Heart right ventricle (tissue), 16 donors: Measurements from ENCODE around the gene SLC34A1. TPM values are rescaled to one million over a fixed set of nuclear protein-coding genes. Genes with fewer than 3 reads are reported as not detected.

Experiments
- ATAC-seq, 8 donors: fragments of 200-7000 bp; cut with Tn5 transposase; one replicate each; pipeline ENCODE4 v1.9.1; 2020; ENCODE audit warnings: mild to moderate bottlenecking in 8 of 8, moderate library complexity in 8 of 8, moderate number of reproducible peaks in 1 of 8
- DNase-seq, 2 donors: peaks; one replicate each; pipeline ENCODE4 v3.0.0-alpha.2; 2020
- H3K27ac ChIP-seq, 10 donors: fragments of 200-600 bp; sonication (generic) in 2 of 10; one replicate each; pipeline versions ENCODE4 v1.5.0 to v1.8.0; 2020 to 2022; ENCODE audit warnings: mild to moderate bottlenecking in 3 of 10
- H3K27me3 ChIP-seq, 7 donors: fragments of 200-600 bp; one replicate each; pipeline ENCODE4 v1.8.0; 2021 to 2022; ENCODE audit warnings: mild to moderate bottlenecking in 2 of 7
- H3K36me3 ChIP-seq, 9 donors: fragments of 200-600 bp; sonication (generic) in 1 of 9; one replicate each; pipeline versions ENCODE4 v1.5.0 to v1.8.0; 2020 to 2022; ENCODE audit warnings: mild to moderate bottlenecking in 2 of 9
- H3K4me1 ChIP-seq, 9 donors: fragments of 200-600 bp; sonication (generic) in 1 of 9; one replicate each; pipeline versions ENCODE4 v1.5.0 to v1.8.0; 2020 to 2022; ENCODE audit warnings: mild to moderate bottlenecking in 4 of 9
- H3K4me3 ChIP-seq, 10 donors: fragments of 200-600 bp; sonication (generic) in 2 of 10; one replicate each; pipeline versions ENCODE4 v1.5.0 to v1.8.0; 2020 to 2022; ENCODE audit warnings: mild to moderate bottlenecking in 7 of 10, moderate library complexity in 2 of 10
- H3K9me3 ChIP-seq, 11 donors: fragments of 200-600 bp in 10 of 11; sonication (generic) in 2 of 11; one replicate each; pipeline versions ENCODE4 v1.5.0 to v1.8.0; 2013 to 2022; ENCODE audit warnings: mild to moderate bottlenecking in 2 of 11, control low read depth in 1 of 11, moderate library complexity in 1 of 11
- CTCF ChIP-seq, 9 donors: fragments of 200-600 bp; sonication (generic) in 2 of 9; IDR thresholded peaks; one replicate each; pipeline versions ENCODE4 v1.5.0 to v1.8.0; 2021 to 2022; ENCODE audit warnings: antibody characterized with exemption in 9 of 9, mild to moderate bottlenecking in 5 of 9, moderate library complexity in 1 of 9
- WGBS, 2 donors: extraction: QIAGEN DNeasy Blood & Tissue Kit; methylation state at CpG; one replicate each; pipeline ENCODE4 v1.1.7; 2013; ENCODE audit warnings: inconsistent platforms in 1 of 2; 5-methylcytosine and 5-hydroxymethylcytosine counted together
- intact Hi-C, 10 donors: fragments of 100-400 bp; cut with DNase I; formaldehyde crosslinking; loops; one replicate each; pipeline versions ENCODE4 v1.11.1 to v1.14.2; 2022
- polyA plus RNA-seq, 2 donors: library from polyadenylated mRNA; stranded (reverse); fragments of 200-250 nt; gene quantifications; one replicate each; pipeline ENCODE4 v1.2.3, GENCODE V29; 2013
- total RNA-seq, 10 donors: library from RNA; stranded (reverse); fragmentation: NEBNext Ultra II Directional in 3 of 10; extraction: Animal tissue kit (Norgen Biotek cat#: 25700) in 3 of 10; gene quantifications; one replicate each; pipeline versions ENCODE4 v1.2.1 to v1.2.4, GENCODE V29; 2021 to 2023
- donor health status: Arrhythmogenic right ventricular cardiomyopathy.
- donor health status: ischemic (EF 13 %, LVEDD 7.1; RV severe dilation, severe dysfunction).
- donor health status: healthy with polysubstance abuse.
- donor health status: DM: no; HTN: yes; CAD: no.
- donor health status: DM: no; HTN: no; CAD: no.
- donor health status: ischemic (EF 25% LVEDD 6.9; RV normal size, moderate dysfunction).
- donor health status: ischemic (EF 25% LVEDD 5.7; RV mildly dilated, moderate dysfunction).
- donor health status: healthy.
- donor health status: DM: yes; HTN: yes; CAD: no.
- donor health status: Ischemic cardiomyopathy.
- donor health status: ischemic (EF 35%, LVEDD 5.7; RV mildly dilated, moderate dysfunction).
- donor health status: nonischemic (EF 11% LVEDD 7.7; RV severe dilation, severe dysfunction).
- donor health status: DM: yes; HTN: yes; CAD: no.
- donor health status: PGD.
- donor health status: ischemic (EF 29% LVEDD 5.4; RV normal size, mild dysfunction).
- donor health status: nonischemic (EF 23%, LVEDD 6.1; RV moderate dilation, normal function).

SLC34A1 gene
- total and polyA plus RNA-seq, 12 donors: 0.12 TPM; not detected in 11

- H3K36me3 ChIP-seq: peaks cover 0 to 26% (median 0%) of the 10 kb centered on the region in 9 donors
- no peak overlapping the region for H3K27ac ChIP-seq
- whole genome bisulfite sequencing, 2 donors: 78 to 82% methylated on average over 11 of the region's 11 CpGs
- ATAC-seq: no peak
- DNase-seq: no peak
- H3K4me1 ChIP-seq: peaks cover 3 to 77% (median 34%) of the 10 kb centered on the region in 9 donors
- TF ChIP-seq CTCF (IDR thresholded peaks at IDR 0.05): no peak
- intact Hi-C loops: loop anchor here in 2 of 10 donors (10.0 kb wide), 2 partner anchors 50 to 250 kb away; partner anchors contain the start of gene MXD3 (in 1 of the 2)
- H3K4me3 ChIP-seq: no peak overlapping the region
- H3K27me3 ChIP-seq: no peaks in the 10 kb centered on the region
- no peaks in the 10 kb centered on the region for H3K9me3 ChIP-seq
Measured at GRCh38 chr5:177364159-177364962, 19.9 kb upstream of the SLC34A1 start.

- no peak for TF ChIP-seq CTCF (IDR thresholded peaks at IDR 0.05)
- H3K4me1 ChIP-seq: peaks cover 3 to 78% (median 31%) of the 10 kb centered on the region in 9 donors
- intact Hi-C loops: loop anchor here in 2 of 10 donors (10.0 kb wide), 2 partner anchors 51 to 251 kb away; partner anchors contain the start of gene MXD3 (in 1 of the 2)
- H3K36me3 ChIP-seq: peaks cover 0 to 26% (median 0%) of the 10 kb centered on the region in 9 donors
- DNase-seq (no peak), ATAC-seq (no peak)
- H3K9me3 ChIP-seq: no peaks in the 10 kb centered on the region
- peak overlapping the region in 7 of 10 donors; percentile 81 to 93 (median 87) for H3K27ac ChIP-seq
- no peaks in the 10 kb centered on the region for H3K27me3 ChIP-seq
- WGBS, 2 donors: 77 to 81% methylated on average over 14 of the region's 14 CpGs
- H3K4me3 ChIP-seq: peak overlapping the region in 3 of 10 donors; percentile 55 to 60 (median 57)
Measured at GRCh38 chr5:177365845-177366527, 18.2 kb upstream of the SLC34A1 start.

GRCh38 chr5:177366528-177367322 is 17.5 kb upstream of the SLC34A1 start:
- Histone ChIP-seq H3K9me3 (no peaks in the 10 kb centered on the region), H3K4me3 (peak overlapping the region; percentile 31 to 60 (median 48)), H3K27me3 (no peaks in the 10 kb centered on the region), H3K4me1 (peaks cover 3 to 78% (median 31%) of the 10 kb centered on the region in 9 donors), H3K27ac (peak overlapping the region; percentile 47 to 93 (median 86)), H3K36me3 (peaks cover 0 to 27% (median 0%) of the 10 kb centered on the region in 9 donors)
- no peak for TF ChIP-seq CTCF (IDR thresholded peaks at IDR 0.05)
- DNase-seq (peak; percentile 89 to 91), ATAC-seq (peak; percentile 83 to 93 (median 90))
- 12 to 19% methylated on average over 36 of the region's 36 CpGs for WGBS, 2 donors
- intact Hi-C loops: loop anchor here in 2 of 10 donors (10.0 kb wide), 2 partner anchors 52 to 252 kb away; partner anchors contain the start of gene MXD3 (in 1 of the 2)
